SK-N-SH (cell line): ENCODE results near the gene CDK6. TPM values are rescaled to one million over a fixed set of nuclear protein-coding genes. Genes with fewer than 3 reads are reported as not detected.
A peak's percentile ranks its signal among the peaks of the same experiment; 100 is the strongest.

ENCODE experiments used
- CTCF ChIA-PET: fragments of 300-600, 350-600 bp; formaldehyde crosslinking; extraction: SDS; loops from one replicate; lab custom pipeline; 2021; lab: Yijun Ruan, JAX
- POLR2A ChIA-PET: fragments of 350-600 bp; sonication (Branson Sonifier 250); formaldehyde crosslinking; extraction: SDS; loops from one replicate; lab custom pipeline; 2020; ENCODE audit warnings: antibody characterized with exemption, inconsistent platforms; lab: Yijun Ruan, JAX
- DNase-seq: peaks from one replicate; pipeline ENCODE4 v3.0.0; 2012
- H2AFZ ChIP-seq: fragments of 200-600 bp; sonication (generic); 2 replicates; pipeline ENCODE4 v1.8.1; 2016; ENCODE audit warnings: antibody characterized with exemption, mild to moderate bottlenecking, low read depth
- H3F3A ChIP-seq: fragments of 200-600 bp; sonication (generic); replicated peaks from 2 replicates; pipeline ENCODE3; 2016; ENCODE audit warnings: antibody characterized with exemption, mild to moderate bottlenecking; ENCODE audit not compliant: insufficient read depth
- H3K27ac ChIP-seq, 2 experiments: fragments of 200-500 bp in 1 of 2; fragments of 200-600 bp in 1 of 2; sonication (Bioruptor generic) in 1 of 2; sonication (generic), shearing (Covaris generic) in 1 of 2; 2 replicates each; pipeline versions ENCODE4 v1.5.1 to v1.6.1; 2014 to 2016; ENCODE audit warnings: low read depth in 2 of 2, inconsistent platforms in 1 of 2, low read length in 1 of 2, mild to moderate bottlenecking in 1 of 2, mixed read lengths in 1 of 2
- H3K27me3 ChIP-seq: fragments of 200-600 bp; sonication (generic), shearing (Covaris generic); 2 replicates; pipeline ENCODE4 v1.6.1; 2016; ENCODE audit warnings: mixed run types; ENCODE audit not compliant: insufficient read depth
- H3K36me3 ChIP-seq, 2 experiments: fragments of 200-500 bp in 1 of 2; fragments of 200-600 bp in 1 of 2; sonication (Bioruptor generic) in 1 of 2; sonication (generic) in 1 of 2; replicated peaks in 1 of 2; 2 replicates each; pipeline versions ENCODE3 to v1.5.1; 2014 to 2016; ENCODE audit warnings: low read length in 1 of 2, mild to moderate bottlenecking in 1 of 2; ENCODE audit not compliant: insufficient read depth in 2 of 2, control insufficient read depth in 1 of 2
- H3K4me1 ChIP-seq, 2 experiments: fragments of 200-500 bp in 1 of 2; fragments of 200-600 bp in 1 of 2; sonication (Bioruptor generic) in 1 of 2; sonication (generic), shearing (Covaris generic) in 1 of 2; 2 replicates each; pipeline versions ENCODE4 v1.5.1 to v1.6.1; 2014 to 2016; ENCODE audit warnings: low read depth in 1 of 2, low read length in 1 of 2, mixed run types in 1 of 2; ENCODE audit not compliant: insufficient read depth in 2 of 2, control insufficient read depth in 1 of 2
- H3K4me2 ChIP-seq: fragments of 200-600 bp; sonication (generic), shearing (Covaris generic); 2 replicates; pipeline ENCODE4 v1.6.1; 2017; ENCODE audit warnings: mixed run types
- H3K4me3 ChIP-seq, 2 experiments: fragments of 200-500 bp in 1 of 2; fragments of 200-600 bp in 1 of 2; sonication (Bioruptor generic) in 1 of 2; sonication (generic), shearing (Covaris generic) in 1 of 2; 2 replicates each; pipeline versions ENCODE4 v1.5.1 to v1.8.1; 2014 to 2016; ENCODE audit warnings: low read depth in 2 of 2, inconsistent platforms in 1 of 2, low read length in 1 of 2, mild to moderate bottlenecking in 1 of 2, mixed read lengths in 1 of 2, moderate library complexity in 1 of 2
- H3K79me2 ChIP-seq: fragments of 200-600 bp; sonication (generic); 2 replicates; pipeline ENCODE4 v1.8.1; 2017; ENCODE audit warnings: mild to moderate bottlenecking; ENCODE audit not compliant: insufficient read depth
- H3K9ac ChIP-seq: fragments of 200-600 bp; sonication (generic); 2 replicates; pipeline ENCODE4 v1.6.1; 2017; ENCODE audit warnings: mixed run types
- H3K9me2 ChIP-seq: fragments of 200-600 bp; sonication (generic); 2 replicates; pipeline ENCODE4 v1.6.1; 2017; ENCODE audit warnings: mixed run types
- H3K9me3 ChIP-seq: fragments of 200-600 bp; sonication (generic); 2 replicates; pipeline ENCODE4 v1.6.1; 2017; ENCODE audit warnings: mixed run types, mild to moderate bottlenecking, moderate library complexity
- H4K20me1 ChIP-seq: fragments of 200-600 bp; sonication (generic); 2 replicates; pipeline ENCODE4 v1.6.1; 2017; ENCODE audit warnings: mild to moderate bottlenecking, mixed run types; ENCODE audit not compliant: insufficient read depth
- CHD2 ChIP-seq: fragments of 150-350 bp; IDR thresholded peaks from 2 replicates; pipeline ENCODE4 v1.6.1; 2018; ENCODE audit warnings: low read length; ENCODE audit not compliant: partially characterized antibody
- EP300 ChIP-seq, 2 experiments: IDR thresholded peaks; 2 replicates each; pipeline versions ENCODE4 v1.4.0 to v1.6.1; 2012; ENCODE audit warnings: borderline replicate concordance in 1 of 2, low read depth in 1 of 2, low read length in 1 of 2
- EZH2phosphoT487 ChIP-seq: fragments of 200-600 bp; sonication (generic); IDR thresholded peaks from 2 replicates; pipeline ENCODE4 v1.6.1; 2017; ENCODE audit warnings: low read depth, mixed run types, mild to moderate bottlenecking, antibody characterized with exemption, moderate library complexity, borderline replicate concordance
- IRF3 ChIP-seq: fragments of 150-350 bp; IDR thresholded peaks from 2 replicates; pipeline ENCODE4 v1.6.1; 2016; ENCODE audit warnings: mild to moderate bottlenecking, low read depth, low read length
- MEF2A ChIP-seq: IDR thresholded peaks from 2 replicates; pipeline ENCODE4 v1.4.0; 2012; ENCODE audit warnings: low read depth, borderline replicate concordance
- NRF1 ChIP-seq: IDR thresholded peaks from 2 replicates; pipeline ENCODE4 v1.6.1; 2012; ENCODE audit warnings: low read depth, mild to moderate bottlenecking, low read length
- RAD21 ChIP-seq: IDR thresholded peaks from 2 replicates; pipeline ENCODE4 v1.6.1; 2012; ENCODE audit warnings: mild to moderate bottlenecking, low read length
- RCOR1 ChIP-seq: fragments of 150-350 bp; IDR thresholded peaks from 2 replicates; pipeline ENCODE4 v1.6.1; 2017; ENCODE audit warnings: antibody characterized with exemption, low read length
- RFX5 ChIP-seq: IDR thresholded peaks from 2 replicates; pipeline ENCODE4 v1.6.1; 2012; ENCODE audit warnings: mild to moderate bottlenecking, improper control_type of control experiment, low read length
- RXRA ChIP-seq: IDR thresholded peaks from 2 replicates; pipeline ENCODE4 v1.4.0; 2012; ENCODE audit warnings: low read depth, mild to moderate bottlenecking, borderline replicate concordance
- TEAD4 ChIP-seq: IDR thresholded peaks from 2 replicates; pipeline ENCODE4 v1.4.0; 2012; ENCODE audit warnings: mild to moderate bottlenecking, borderline replicate concordance; ENCODE audit not compliant: insufficient read depth
- USF1 ChIP-seq: IDR thresholded peaks from 2 replicates; pipeline ENCODE4 v1.4.0; 2012; ENCODE audit warnings: low read depth, borderline replicate concordance
- YY1 ChIP-seq: IDR thresholded peaks from 2 replicates; pipeline ENCODE4 v1.4.0; 2012; ENCODE audit warnings: low read depth, mild to moderate bottlenecking
- WGBS: methylation state at CpG from one replicate; pipeline ENCODE4 v1.1.6; 2017; ENCODE audit warnings: low lambda C conversion rate; 5-methylcytosine and 5-hydroxymethylcytosine counted together
- polyA plus RNA-seq, 3 experiments: library from polyadenylated mRNA; depleted of rRNA; stranded (reverse); fragments of >200 nt; gene quantifications; 2 replicates each; pipeline ENCODE4 v1.2.3, GENCODE V29; 2012
- TF ChIP-seq, protein P1 (sequence below): IDR thresholded peaks from 2 replicates; pipeline ENCODE4 v1.6.1; 2012; ENCODE audit warnings: mild to moderate bottlenecking, low read depth, low read length, moderate library complexity
- TF ChIP-seq, protein P2 (sequence below): fragments of 200-600 bp; sonication (generic); IDR thresholded peaks from 2 replicates; pipeline ENCODE4 v1.6.1; 2017; ENCODE audit warnings: antibody characterized with exemption, mild to moderate bottlenecking, moderate library complexity

Gene CDK6
- polyA plus RNA-seq, 1 of the 3 experiments (the other 2 are of a cell fraction): 30.3 TPM

GRCh38 chr7:92763636-92764423 lies 72.5 kb downstream of the CDK6 start (continued):
- no peak for TF ChIP-seq RXRA

GRCh38 chr7:92762851-92763250 lies 73.5 kb downstream of the CDK6 start:
- DNase-seq: no peak
- ChIA-PET CTCF (interaction anchor here (1.1 to 2.2 kb wide), 4 partner anchors 15 to 143 kb away, joined by 3 to 10 read pairs (median 4); no protein-coding TSS in a partner anchor), POLR2A (no interaction called here)
- no peaks in the 10 kb centered on the region for H3K27me3 ChIP-seq
- H3K36me3 ChIP-seq: peaks cover 16 to 42% of the 10 kb centered on the region in 2 experiments
- H3K4me3 ChIP-seq: no peak overlapping the region
- peaks cover 56% of the 10 kb centered on the region for H3F3A ChIP-seq
- no peaks in the 10 kb centered on the region for H4K20me1 ChIP-seq
- H3K4me2 ChIP-seq: no peak overlapping the region
- TF ChIP-seq NRF1: no peak
- no peak for TF ChIP-seq USF1
- no peak for TF ChIP-seq TEAD4
- TF ChIP-seq YY1: no peak
- no peak for TF ChIP-seq CHD2
- no peak overlapping the region for H2AFZ ChIP-seq
- peak overlapping the region; percentile 12 to 95; a peak in 3 of 4 replicates for H3K27ac ChIP-seq
- no peaks in the 10 kb centered on the region for H3K9me2 ChIP-seq
- H3K79me2 ChIP-seq: peaks cover 98% of the 10 kb centered on the region
- H3K9me3 ChIP-seq: no peaks in the 10 kb centered on the region
- peaks cover 34 to 53% of the 10 kb centered on the region in 2 experiments for H3K4me1 ChIP-seq
- no peak overlapping the region for H3K9ac ChIP-seq
- WGBS: 96% methylated on average over 3 of the region's 3 CpGs

GRCh38 chr7:92761391-92762097 lies 74.8 kb downstream of the CDK6 start:
- Histone ChIP-seq H3K79me2 (peaks cover 98% of the 10 kb centered on the region), H3K36me3 (peaks cover 16 to 51% of the 10 kb centered on the region in 2 experiments), H3K4me1 (peaks cover 21 to 42% of the 10 kb centered on the region in 2 experiments), H3K4me2 (peak overlapping the region; percentile 26; the same call in 1 of the 2 replicates), H3F3A (peaks cover 43% of the 10 kb centered on the region), H3K9me2 (no peaks in the 10 kb centered on the region), H3K27ac (peak overlapping the region; percentile 44 to 95), H3K9me3 (no peaks in the 10 kb centered on the region), H3K9ac (no peak overlapping the region), H2AFZ (no peak overlapping the region), H3K4me3 (no peak overlapping the region), H4K20me1 (no peaks in the 10 kb centered on the region), H3K27me3 (no peaks in the 10 kb centered on the region)
- ChIA-PET POLR2A (no interaction called here), CTCF (interaction anchor here (0.9 to 1.1 kb wide), 3 partner anchors 14 to 171 kb away, joined by 3 to 4 read pairs (median 3); no protein-coding TSS in a partner anchor)
- no peak for DNase-seq
- no peak for TF ChIP-seq EZH2phosphoT487
- no peak for TF ChIP-seq RAD21
- TF ChIP-seq, protein P1, sequence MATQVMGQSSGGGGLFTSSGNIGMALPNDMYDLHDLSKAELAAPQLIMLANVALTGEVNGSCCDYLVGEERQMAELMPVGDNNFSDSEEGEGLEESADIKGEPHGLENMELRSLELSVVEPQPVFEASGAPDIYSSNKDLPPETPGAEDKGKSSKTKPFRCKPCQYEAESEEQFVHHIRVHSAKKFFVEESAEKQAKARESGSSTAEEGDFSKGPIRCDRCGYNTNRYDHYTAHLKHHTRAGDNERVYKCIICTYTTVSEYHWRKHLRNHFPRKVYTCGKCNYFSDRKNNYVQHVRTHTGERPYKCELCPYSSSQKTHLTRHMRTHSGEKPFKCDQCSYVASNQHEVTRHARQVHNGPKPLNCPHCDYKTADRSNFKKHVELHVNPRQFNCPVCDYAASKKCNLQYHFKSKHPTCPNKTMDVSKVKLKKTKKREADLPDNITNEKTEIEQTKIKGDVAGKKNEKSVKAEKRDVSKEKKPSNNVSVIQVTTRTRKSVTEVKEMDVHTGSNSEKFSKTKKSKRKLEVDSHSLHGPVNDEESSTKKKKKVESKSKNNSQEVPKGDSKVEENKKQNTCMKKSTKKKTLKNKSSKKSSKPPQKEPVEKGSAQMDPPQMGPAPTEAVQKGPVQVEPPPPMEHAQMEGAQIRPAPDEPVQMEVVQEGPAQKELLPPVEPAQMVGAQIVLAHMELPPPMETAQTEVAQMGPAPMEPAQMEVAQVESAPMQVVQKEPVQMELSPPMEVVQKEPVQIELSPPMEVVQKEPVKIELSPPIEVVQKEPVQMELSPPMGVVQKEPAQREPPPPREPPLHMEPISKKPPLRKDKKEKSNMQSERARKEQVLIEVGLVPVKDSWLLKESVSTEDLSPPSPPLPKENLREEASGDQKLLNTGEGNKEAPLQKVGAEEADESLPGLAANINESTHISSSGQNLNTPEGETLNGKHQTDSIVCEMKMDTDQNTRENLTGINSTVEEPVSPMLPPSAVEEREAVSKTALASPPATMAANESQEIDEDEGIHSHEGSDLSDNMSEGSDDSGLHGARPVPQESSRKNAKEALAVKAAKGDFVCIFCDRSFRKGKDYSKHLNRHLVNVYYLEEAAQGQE: no peak
- TF ChIP-seq RFX5: no peak
- TF ChIP-seq RCOR1: no peak
- TF ChIP-seq, protein P2, sequence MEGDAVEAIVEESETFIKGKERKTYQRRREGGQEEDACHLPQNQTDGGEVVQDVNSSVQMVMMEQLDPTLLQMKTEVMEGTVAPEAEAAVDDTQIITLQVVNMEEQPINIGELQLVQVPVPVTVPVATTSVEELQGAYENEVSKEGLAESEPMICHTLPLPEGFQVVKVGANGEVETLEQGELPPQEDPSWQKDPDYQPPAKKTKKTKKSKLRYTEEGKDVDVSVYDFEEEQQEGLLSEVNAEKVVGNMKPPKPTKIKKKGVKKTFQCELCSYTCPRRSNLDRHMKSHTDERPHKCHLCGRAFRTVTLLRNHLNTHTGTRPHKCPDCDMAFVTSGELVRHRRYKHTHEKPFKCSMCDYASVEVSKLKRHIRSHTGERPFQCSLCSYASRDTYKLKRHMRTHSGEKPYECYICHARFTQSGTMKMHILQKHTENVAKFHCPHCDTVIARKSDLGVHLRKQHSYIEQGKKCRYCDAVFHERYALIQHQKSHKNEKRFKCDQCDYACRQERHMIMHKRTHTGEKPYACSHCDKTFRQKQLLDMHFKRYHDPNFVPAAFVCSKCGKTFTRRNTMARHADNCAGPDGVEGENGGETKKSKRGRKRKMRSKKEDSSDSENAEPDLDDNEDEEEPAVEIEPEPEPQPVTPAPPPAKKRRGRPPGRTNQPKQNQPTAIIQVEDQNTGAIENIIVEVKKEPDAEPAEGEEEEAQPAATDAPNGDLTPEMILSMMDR: no peak
- TF ChIP-seq IRF3: no peak
- TF ChIP-seq NRF1: no peak
- peak; percentile 24 to 28; a peak in 1 of 4 replicates for TF ChIP-seq EP300 (IDR thresholded peaks at IDR 0.05; ENCODE audit: borderline replicate concordance in 1 of 2, low read depth in 1 of 2, low read length in 1 of 2)
- TF ChIP-seq YY1: no peak
- no peak for TF ChIP-seq MEF2A
